ENCODE results near the gene SUPT20H.

GRCh38 chr13:37011002-37011401, 48.5 kb downstream of the SUPT20H start:
- TF ChIP-seq CTCF (IDR thresholded peaks at IDR 0.05; ENCODE audit: low read length) (no peak), EZH2phosphoT487 (IDR thresholded peaks at IDR 0.05; ENCODE audit: low read length) (no peak)

Measured in MM.1S (cell line).